ENCODE results near the gene ATP2C2.

Gene ATP2C2

GRCh38 chr16:84463221-84463620 is 94.9 kb downstream of the ATP2C2 start:
- ChIA-PET POLR2A (no interaction called here), CTCF (no interaction called here)
- TF ChIP-seq ZFP69B (tag by site-specific recombination; IDR thresholded peaks at IDR 0.05): no peak
- TF ChIP-seq ZNF148 (tag by site-specific recombination; IDR thresholded peaks at IDR 0.05; ENCODE audit: borderline replicate concordance): no peak
- no peak for TF ChIP-seq HOXD13 (CRISPR knock-in tag; IDR thresholded peaks at IDR 0.05; ENCODE audit: borderline replicate concordance)
- no peak for TF ChIP-seq KLF8 (tag by site-specific recombination; IDR thresholded peaks at IDR 0.05)
- TF ChIP-seq ZXDB (tag by site-specific recombination; IDR thresholded peaks at IDR 0.05): no peak
- no peak for TF ChIP-seq FEZF1 (tag by site-specific recombination; IDR thresholded peaks at IDR 0.05)
- no peak for TF ChIP-seq ZSCAN16 (tag by site-specific recombination; IDR thresholded peaks at IDR 0.05)
- no peak for TF ChIP-seq ZNF214 (tag by site-specific recombination; IDR thresholded peaks at IDR 0.05; ENCODE audit: borderline replicate concordance)
- TF ChIP-seq ZNF26 (tag by site-specific recombination; IDR thresholded peaks at IDR 0.05): no peak
- TF ChIP-seq ZNF350 (tag by site-specific recombination; IDR thresholded peaks at IDR 0.05): no peak
- H3K27ac ChIP-seq (ENCODE audit: extremely low read depth, low read depth, low read length): no peak overlapping the region
- H3K4me1 ChIP-seq (ENCODE audit: control insufficient read depth, insufficient read depth, low read length): no peaks in the 10 kb centered on the region
- peaks cover 0 to 16% of the 10 kb centered on the region in 2 experiments; a peak in 1 of 3 replicates for H3K36me3 ChIP-seq (ENCODE audit: control insufficient read depth in 2 of 2, insufficient read depth in 1 of 2, low read length in 2 of 2)
- no peak overlapping the region for H3K4me3 ChIP-seq (ENCODE audit: low read depth, low read length)
- H3K9me3 ChIP-seq (ENCODE audit: control insufficient read depth, insufficient read depth, low read depth, low read length): no peaks in the 10 kb centered on the region

- TF ChIP-seq ZNF558 (tag by site-specific recombination; IDR thresholded peaks at IDR 0.05): no peak
- no peak for TF ChIP-seq BCL11B (tag by site-specific recombination; IDR thresholded peaks at IDR 0.05; ENCODE audit: low read depth)
- TF ChIP-seq ZNF701 (tag by site-specific recombination; IDR thresholded peaks at IDR 0.05): no peak
- H3K4me1 ChIP-seq (ENCODE audit: control insufficient read depth, insufficient read depth, low read length): no peaks in the 10 kb centered on the region
- ChIA-PET CTCF (no interaction called here), POLR2A (no interaction called here)
- no peaks in the 10 kb centered on the region for H3K9me3 ChIP-seq (ENCODE audit: control insufficient read depth, insufficient read depth, low read depth, low read length)
- H3K4me3 ChIP-seq (ENCODE audit: low read depth, low read length): no peak overlapping the region
- no peak overlapping the region for H3K27ac ChIP-seq (ENCODE audit: extremely low read depth, low read depth, low read length)
- peaks cover 0 to 16% of the 10 kb centered on the region in 2 experiments; a peak in 1 of 3 replicates for H3K36me3 ChIP-seq (ENCODE audit: control insufficient read depth in 2 of 2, insufficient read depth in 1 of 2, low read length in 2 of 2)
These were observed 95.8 kb downstream of the ATP2C2 start for GRCh38 chr16:84464116-84464515.

GRCh38 chr16:84465154-84465553 is 96.8 kb downstream of the ATP2C2 start:
- Histone ChIP-seq H3K9me3 (ENCODE audit: control insufficient read depth, insufficient read depth, low read depth, low read length) (no peaks in the 10 kb centered on the region), H3K4me1 (ENCODE audit: control insufficient read depth, insufficient read depth, low read length) (no peaks in the 10 kb centered on the region), H3K4me3 (ENCODE audit: low read depth, low read length) (no peak overlapping the region), H3K36me3 (ENCODE audit: control insufficient read depth in 2 of 2, insufficient read depth in 1 of 2, low read length in 2 of 2) (peaks cover 0 to 16% of the 10 kb centered on the region in 2 experiments; a peak in 1 of 3 replicates), H3K27ac (ENCODE audit: extremely low read depth, low read depth, low read length) (no peak overlapping the region)
- ChIA-PET CTCF (interaction anchor here (0.6 kb wide), 3 partner anchors 159 to 622 kb away, joined by 3 read pairs; no protein-coding TSS in a partner anchor), POLR2A (no interaction called here)
- TF ChIP-seq ZSCAN18 (tag by site-specific recombination; IDR thresholded peaks at IDR 0.05): no peak
- TF ChIP-seq KLF9 (tag by site-specific recombination; IDR thresholded peaks at IDR 0.05; ENCODE audit: low read depth): no peak
- TF ChIP-seq ZNF658 (tag by site-specific recombination; IDR thresholded peaks at IDR 0.05): no peak
- no peak for TF ChIP-seq PRDM1 (tag by site-specific recombination; IDR thresholded peaks at IDR 0.05)
- no peak for TF ChIP-seq PBX3 (CRISPR knock-in tag; IDR thresholded peaks at IDR 0.05)
- no peak for TF ChIP-seq IKZF3 (tag by site-specific recombination; IDR thresholded peaks at IDR 0.05)
- no peak for TF ChIP-seq KLF8 (tag by site-specific recombination; IDR thresholded peaks at IDR 0.05)
- TF ChIP-seq OSR2 (tag by site-specific recombination; IDR thresholded peaks at IDR 0.05): no peak

Measured in HEK293 (cell line).